Cardiac muscle cell (in vitro differentiated cells and primary cell): Measurements from ENCODE around the gene KLHL7. TPM values are rescaled to one million over a fixed set of nuclear protein-coding genes. Genes with fewer than 3 reads are reported as not detected.

Experiments
- polyA plus RNA-seq: library from polyadenylated mRNA; unstranded; fragments of >200 nt; fragmentation: Nextera tagmentation; extraction: Ambion mirVana; gene quantifications from 2 replicates; pipeline ENCODE4 v1.2.1, GENCODE V29; 2016
- total RNA-seq: library from RNA; depleted of rRNA; stranded (reverse); fragments of >200 nt; gene quantifications from 2 replicates; pipeline ENCODE4 v1.2.3, GENCODE V29; 2016

The KLHL7 gene
- total and polyA plus RNA-seq, 2 experiments from 2014 or later = 33.4 to 47.1 TPM

Other genes with a start within 250 kb of the KLHL7 start
- gene HYCC1, start 91.7 kb upstream of the KLHL7 start, total RNA-seq = 48.6 and 99.3 TPM in 2 replicates
- 13.3 and 21.0 TPM in 2 replicates for gene HYCC1, start 91.7 kb upstream of the KLHL7 start, polyA plus RNA-seq
- 27.3 and 28.2 TPM in 2 replicates for gene NUP42, start 76.3 kb downstream of the KLHL7 start, total RNA-seq
- 26.5 and 34.0 TPM in 2 replicates for gene NUP42, start 76.3 kb downstream of the KLHL7 start, polyA plus RNA-seq
- gene GPNMB, start 141.0 kb downstream of the KLHL7 start, total RNA-seq = 0.39 TPM in 1 of 2 replicates, not detected in the other
- 1.3 and 1.6 TPM in 2 replicates for gene GPNMB, start 141.0 kb downstream of the KLHL7 start, polyA plus RNA-seq
- 72.7 and 99.5 TPM in 2 replicates for gene MALSU1, start 193.6 kb downstream of the KLHL7 start, total RNA-seq
- gene MALSU1, start 193.6 kb downstream of the KLHL7 start, polyA plus RNA-seq = 86.7 and 111 TPM in 2 replicates